ENCODE measurements around the gene SCAMP3. TPM values are rescaled to one million over a fixed set of nuclear protein-coding genes. Genes with fewer than 3 reads are reported as not detected.

SCAMP3 gene
- total and polyA plus RNA-seq, 8 donors = 7.0 to 48.4 (median 28.7) TPM

GRCh38 chr1:155287987-155288543 lies 25.9 kb upstream of the SCAMP3 start:
- no peaks in the 10 kb centered on the region for H3K4me1 ChIP-seq
- no peak overlapping the region for H3K4me3 ChIP-seq
- no peaks in the 10 kb centered on the region for H3K9me3 ChIP-seq
- H3K27me3 ChIP-seq = peaks cover 0 to 6% (median 0%) of the 10 kb centered on the region in 3 donors
- TF ChIP-seq POLR2A (IDR thresholded peaks at IDR 0.05) = no peak
- WGBS, 5 donors = 93 to 97% (median 93%) methylated on average over 12 to 21 of the region's 21 CpGs
- peaks cover 0 to 18% (median 8%) of the 10 kb centered on the region in 4 donors for H3K36me3 ChIP-seq
- DNase-seq = no peak
- intact Hi-C loops (cut with DNase I; ENCODE audit: low total_unique reads) = no loop called here
- no peak overlapping the region for H3K27ac ChIP-seq

DNA sequence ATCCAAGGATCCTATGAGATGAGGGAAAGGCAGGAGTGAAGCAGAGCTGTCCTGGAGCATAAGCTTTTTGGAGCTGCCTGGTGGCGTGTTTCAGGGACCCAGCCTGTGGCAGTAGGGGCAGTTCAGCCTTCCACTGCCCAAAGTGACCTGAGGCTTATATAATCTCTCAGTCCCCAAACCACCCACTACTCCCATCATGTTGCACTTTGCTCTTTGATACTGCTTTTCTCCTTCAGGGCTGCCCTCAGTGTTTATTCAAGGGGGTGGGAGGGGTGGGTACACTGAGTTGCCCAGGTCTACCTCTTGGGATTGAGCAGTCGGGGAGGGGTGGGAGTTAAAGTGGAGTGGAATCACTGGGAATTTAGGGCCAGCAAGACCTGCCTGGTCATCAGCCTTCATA lies 24.4 kb upstream of the SCAMP3 start:
- DNase-seq = no peak
- intact Hi-C loops (cut with DNase I; ENCODE audit: low total_unique reads) = no loop called here
- Histone ChIP-seq H3K27me3 (peaks cover 0 to under 1% (median 0%) of the 10 kb centered on the region in 3 donors), H3K9me3 (no peaks in the 10 kb centered on the region), H3K36me3 (peaks cover 0 to 29% (median 10%) of the 10 kb centered on the region in 4 donors), H3K27ac (no peak overlapping the region), H3K4me3 (no peak overlapping the region), H3K4me1 (no peaks in the 10 kb centered on the region)
- TF ChIP-seq POLR2AphosphoS5 (IDR thresholded peaks at IDR 0.05) (no peak), EP300 (IDR thresholded peaks at IDR 0.05) (no peak)
- 90 to 100% (median 95%) methylated on average over 2 of the region's 2 CpGs for WGBS, 5 donors

DNA sequence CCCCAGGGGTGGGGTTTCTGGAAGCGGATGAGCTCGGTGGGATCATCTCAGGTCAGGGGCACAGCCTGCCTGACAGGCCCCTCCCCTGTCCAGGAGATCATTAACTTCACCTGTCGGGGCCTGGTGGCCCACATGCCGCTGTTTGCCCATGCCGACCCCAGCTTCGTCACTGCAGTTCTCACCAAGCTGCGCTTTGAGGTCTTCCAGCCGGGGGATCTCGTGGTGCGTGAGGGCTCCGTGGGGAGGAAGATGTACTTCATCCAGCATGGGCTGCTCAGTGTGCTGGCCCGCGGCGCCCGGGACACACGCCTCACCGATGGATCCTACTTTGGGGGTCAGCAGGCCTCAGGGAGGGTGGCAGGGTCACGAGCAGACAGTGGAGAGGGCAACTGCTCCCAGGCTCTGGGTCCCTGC lies 23.5 kb upstream of the SCAMP3 start:
- TF ChIP-seq POLR2A (IDR thresholded peaks at IDR 0.05) = no peak
- no peak for TF ChIP-seq CTCF (IDR thresholded peaks at IDR 0.05)
- no peak for TF ChIP-seq EP300 (IDR thresholded peaks at IDR 0.05)
- TF ChIP-seq POLR2AphosphoS5 (IDR thresholded peaks at IDR 0.05) = no peak
- no peak for DNase-seq
- H3K27ac ChIP-seq = no peak overlapping the region
- H3K4me1 ChIP-seq = no peaks in the 10 kb centered on the region
- WGBS, 5 donors = 90 to 96% (median 94%) methylated on average over 3 to 18 of the region's 18 CpGs
- no peak overlapping the region for H3K4me3 ChIP-seq
- no peaks in the 10 kb centered on the region for H3K9me3 ChIP-seq
- intact Hi-C loops (cut with DNase I; ENCODE audit: low total_unique reads) = no loop called here
- no peaks in the 10 kb centered on the region for H3K27me3 ChIP-seq
- peaks cover 0 to 29% (median 10%) of the 10 kb centered on the region in 4 donors for H3K36me3 ChIP-seq

DNA sequence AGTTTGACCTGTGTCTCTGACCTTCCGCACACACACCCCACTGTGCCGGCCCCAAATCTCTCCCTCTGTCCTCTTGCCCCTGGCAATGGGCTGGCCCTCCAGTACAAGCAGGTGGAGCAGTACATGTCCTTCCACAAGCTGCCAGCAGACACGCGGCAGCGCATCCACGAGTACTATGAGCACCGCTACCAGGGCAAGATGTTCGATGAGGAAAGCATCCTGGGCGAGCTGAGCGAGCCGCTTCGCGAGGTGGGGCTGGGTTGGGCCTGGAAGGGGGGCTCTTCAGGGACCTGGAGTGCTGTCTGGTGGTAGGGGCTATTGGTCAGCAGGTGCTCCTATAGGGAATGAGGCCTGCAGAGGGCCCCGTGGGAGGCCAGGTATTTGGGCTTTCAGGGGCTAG lies 22.9 kb upstream of the SCAMP3 start:
- intact Hi-C loops (cut with DNase I; ENCODE audit: low total_unique reads) = no loop called here
- H3K4me3 ChIP-seq = no peak overlapping the region
- no peak for DNase-seq
- no peak overlapping the region for H3K27ac ChIP-seq
- H3K27me3 ChIP-seq = no peaks in the 10 kb centered on the region
- 90 to 94% (median 92%) methylated on average over 14 of the region's 14 CpGs for WGBS, 5 donors
- TF ChIP-seq CTCF (IDR thresholded peaks at IDR 0.05) (no peak), POLR2AphosphoS5 (IDR thresholded peaks at IDR 0.05) (no peak), POLR2A (IDR thresholded peaks at IDR 0.05) (no peak), EP300 (IDR thresholded peaks at IDR 0.05) (no peak)
- H3K36me3 ChIP-seq = peaks cover 0 to 29% (median 10%) of the 10 kb centered on the region in 4 donors
- H3K9me3 ChIP-seq = no peaks in the 10 kb centered on the region
- H3K4me1 ChIP-seq = no peaks in the 10 kb centered on the region

- peaks cover 0 to 29% (median 10%) of the 10 kb centered on the region in 4 donors for H3K36me3 ChIP-seq
- H3K27me3 ChIP-seq = no peaks in the 10 kb centered on the region
- no peaks in the 10 kb centered on the region for H3K9me3 ChIP-seq
- intact Hi-C loops (cut with DNase I; ENCODE audit: low total_unique reads) = no loop called here
- H3K4me3 ChIP-seq = no peak overlapping the region
- no peak for DNase-seq
- WGBS, 5 donors = 87 to 96% (median 93%) methylated on average over 12 of the region's 12 CpGs
- H3K27ac ChIP-seq = no peak overlapping the region
- TF ChIP-seq POLR2AphosphoS5 (IDR thresholded peaks at IDR 0.05) (no peak), EP300 (IDR thresholded peaks at IDR 0.05) (no peak), CTCF (IDR thresholded peaks at IDR 0.05) (no peak), POLR2A (IDR thresholded peaks at IDR 0.05) (no peak)
- H3K4me1 ChIP-seq = no peaks in the 10 kb centered on the region
Measured at GRCh38 chr1:155284476-155284875, 22.3 kb upstream of the SCAMP3 start.

All from stomach (tissue), 9 donors.